UCSD-AML1 (cell line): ENCODE measurements around the gene OPCML.

Experiments used
- DNase-seq: peaks from one replicate; lab custom pipeline; 2025; ENCODE audit not compliant: unreplicated experiment; lab: John Stamatoyannopoulos, UW

OPCML gene

DNA sequence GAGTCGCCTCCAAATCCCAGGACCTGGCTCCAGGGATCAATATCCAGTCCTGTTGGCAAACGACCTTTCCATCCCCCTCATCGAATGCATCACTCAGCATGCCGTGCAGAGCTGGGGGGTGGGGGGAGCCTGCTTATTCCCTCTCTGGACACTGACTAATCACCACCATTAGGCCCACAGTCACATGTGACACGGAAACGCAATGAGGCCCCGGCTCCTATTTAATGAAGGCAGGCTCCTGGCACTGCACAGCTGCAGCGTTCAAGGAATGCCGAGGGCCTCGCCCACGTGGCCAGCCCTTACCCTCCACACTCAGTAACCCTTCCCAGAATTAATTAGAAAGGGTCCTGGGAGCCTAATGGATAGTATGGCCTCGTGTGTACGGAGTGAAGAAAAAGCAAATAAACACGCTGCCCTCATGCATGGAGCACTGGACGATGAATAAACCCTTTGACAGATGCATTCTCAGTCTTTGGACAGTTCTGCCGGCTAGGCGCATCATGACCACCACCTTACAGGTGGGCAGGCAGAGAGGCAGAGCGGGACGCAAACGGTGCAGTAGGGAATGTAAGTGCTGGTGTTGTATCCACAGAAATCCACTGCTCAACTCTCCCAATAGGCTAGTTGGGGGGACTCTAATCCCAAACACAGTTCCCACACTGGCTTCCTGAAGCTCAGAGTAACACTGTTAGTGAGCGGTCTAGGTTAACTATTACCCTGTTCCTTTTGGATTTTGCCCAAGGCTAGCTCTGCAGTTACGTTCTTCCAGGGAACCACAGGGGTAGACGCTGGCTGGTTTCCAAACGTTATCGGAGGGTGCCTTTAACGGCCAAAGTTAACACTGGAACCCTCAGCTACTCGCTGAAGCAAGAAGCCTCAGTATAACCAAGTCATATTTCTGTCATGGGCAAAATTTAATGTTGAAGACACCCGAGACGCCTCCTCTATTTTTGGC lies 490.1 kb downstream of the OPCML start:
- no peak for DNase-seq

DNA sequence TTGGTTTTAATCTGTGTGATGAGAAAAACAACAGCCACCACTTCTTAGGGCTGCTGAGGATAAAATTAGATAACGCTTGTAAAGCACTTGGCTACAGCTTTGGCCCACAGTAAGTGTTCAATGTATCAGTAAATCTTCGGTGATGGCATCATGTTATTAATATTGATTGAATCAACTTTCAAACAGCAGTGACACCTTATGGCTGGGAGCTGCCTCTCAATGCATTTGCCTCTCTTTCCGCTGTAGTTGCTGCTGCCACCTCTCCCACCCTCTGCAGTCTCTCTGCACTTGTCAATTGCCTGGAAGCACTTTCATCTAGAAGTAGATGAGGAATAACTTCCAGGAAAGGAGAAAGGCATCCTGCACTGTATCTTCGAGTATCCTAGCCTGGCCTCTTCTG lies 491.1 kb downstream of the OPCML start:
- DNase-seq, result no peak

DNA sequence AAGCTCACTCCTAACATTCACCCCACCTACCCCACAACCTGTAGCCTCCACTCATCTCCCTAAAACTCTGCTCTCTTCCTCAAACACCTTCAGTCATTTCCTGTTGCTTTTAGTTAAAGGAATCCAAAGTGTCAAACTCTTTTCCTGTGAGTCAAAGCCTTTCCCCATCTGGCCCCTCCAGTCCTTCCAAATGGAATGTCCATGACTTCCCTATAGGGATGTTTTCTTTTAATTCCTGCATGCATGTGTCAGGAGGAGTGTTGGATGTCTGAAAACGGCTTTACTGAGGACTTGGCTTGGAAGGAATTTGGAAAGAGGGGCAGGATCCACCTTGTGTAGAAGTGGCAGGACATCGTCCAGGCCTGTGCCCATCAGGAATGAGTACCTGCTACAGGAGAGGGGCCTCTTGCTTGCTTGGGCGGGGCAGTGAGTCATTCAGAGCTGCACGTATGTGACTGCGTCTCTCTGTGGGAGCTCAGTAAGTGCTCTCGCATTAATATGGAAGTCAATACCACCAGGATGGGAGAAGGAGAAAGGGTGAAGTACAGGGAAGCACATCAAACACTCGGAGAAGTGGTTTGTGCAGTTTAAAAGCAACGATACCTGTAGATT lies 491.9 kb downstream of the OPCML start:
- no peak for DNase-seq

DNA sequence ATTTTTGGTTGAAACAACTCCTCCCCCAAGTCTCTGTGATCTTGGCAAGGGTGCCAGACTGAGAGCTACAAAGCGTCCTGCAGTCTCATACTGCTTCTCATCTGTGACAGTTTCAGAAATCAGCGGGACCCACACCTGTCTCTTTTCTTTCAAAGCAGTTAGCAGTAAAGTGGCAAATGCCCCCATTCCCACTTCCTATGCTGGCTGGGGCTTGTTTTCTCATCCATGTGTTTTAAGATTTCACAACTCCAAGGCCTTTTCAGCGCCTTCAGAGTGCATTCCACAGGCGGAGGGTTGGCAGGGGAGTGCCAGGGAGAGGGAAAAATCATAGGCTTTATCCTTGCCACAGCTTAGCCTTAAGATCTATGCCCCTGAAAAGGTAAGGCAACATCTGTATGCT lies 493.5 kb downstream of the OPCML start:
- DNase-seq, result no peak

- no peak for DNase-seq
Observed at GRCh38 chr11:133034929-133035328, 497.4 kb downstream of the OPCML start.

GRCh38 chr11:133029107-133029506 lies 503.2 kb downstream of the OPCML start:
- no peak for DNase-seq

DNA sequence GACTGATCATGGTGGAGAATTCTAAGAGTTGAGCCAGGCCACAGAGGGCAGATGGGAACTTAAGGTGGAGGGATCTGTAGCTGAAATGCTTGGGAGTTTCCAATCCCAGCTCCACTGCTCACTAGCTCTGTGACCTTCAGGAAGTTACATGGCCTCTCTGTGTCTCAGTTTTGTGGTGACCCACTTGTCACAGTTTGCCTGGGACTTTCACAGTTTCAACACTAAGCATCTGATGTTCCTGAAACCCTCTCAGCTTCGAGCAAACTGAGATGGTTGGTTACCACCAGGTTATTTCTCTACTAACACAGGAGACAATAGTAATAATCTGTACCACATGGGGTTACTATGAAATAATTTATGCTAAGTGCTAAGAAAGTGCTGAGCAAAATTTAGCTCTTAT lies 505.3 kb downstream of the OPCML start:
- DNase-seq, result no peak

GRCh38 chr11:133024301-133024700 lies 508.0 kb downstream of the OPCML start:
- DNase-seq, result no peak

- no peak for DNase-seq
Observed at GRCh38 chr11:133023232-133023631, 509.1 kb downstream of the OPCML start.

DNA sequence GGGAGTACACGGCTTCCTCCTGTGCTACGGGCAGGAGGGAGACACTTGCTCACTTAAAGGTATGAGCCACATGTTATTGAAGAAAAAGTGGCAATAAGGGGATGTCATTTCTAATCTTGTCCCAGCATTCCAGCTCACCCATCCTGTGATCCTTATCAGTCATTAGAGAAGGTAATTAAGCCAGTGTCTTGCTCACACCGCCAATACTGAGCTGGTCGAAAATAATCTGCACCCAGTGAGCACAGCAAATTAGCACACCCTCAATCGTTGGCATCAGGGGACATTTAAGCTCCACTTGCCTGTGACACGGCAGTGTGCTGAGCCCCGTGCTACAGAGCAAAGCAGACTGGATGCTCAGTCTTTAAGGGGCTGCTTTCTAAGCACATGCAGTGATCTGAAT lies 510.7 kb downstream of the OPCML start:
- no peak for DNase-seq

GRCh38 chr11:133020372-133020714 lies 512.0 kb downstream of the OPCML start:
- no peak for DNase-seq

GRCh38 chr11:133019545-133020371 lies 512.5 kb downstream of the OPCML start:
- DNase-seq, result no peak

DNA sequence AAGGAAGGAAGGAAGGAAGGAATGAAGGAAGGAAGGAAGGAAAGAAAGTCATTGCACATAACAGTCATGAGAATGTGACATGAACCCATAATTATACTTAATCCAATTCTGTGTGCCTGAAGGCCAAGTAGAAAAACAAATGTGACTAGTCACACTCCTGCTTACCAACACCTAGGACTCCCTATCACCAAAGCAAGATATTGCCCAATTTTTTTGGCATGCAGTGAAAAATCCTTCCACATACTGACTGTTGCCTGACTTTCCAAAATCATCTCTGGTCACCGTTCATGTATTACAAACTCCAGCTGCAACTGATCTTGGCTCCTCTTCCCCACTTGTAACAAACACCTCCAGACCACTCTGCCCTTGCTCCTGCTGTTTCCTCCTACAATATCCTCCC lies 516.8 kb downstream of the OPCML start:
- DNase-seq, result no peak

GRCh38 chr11:133014337-133014736 lies 518.0 kb downstream of the OPCML start:
- DNase-seq, result no peak

DNA sequence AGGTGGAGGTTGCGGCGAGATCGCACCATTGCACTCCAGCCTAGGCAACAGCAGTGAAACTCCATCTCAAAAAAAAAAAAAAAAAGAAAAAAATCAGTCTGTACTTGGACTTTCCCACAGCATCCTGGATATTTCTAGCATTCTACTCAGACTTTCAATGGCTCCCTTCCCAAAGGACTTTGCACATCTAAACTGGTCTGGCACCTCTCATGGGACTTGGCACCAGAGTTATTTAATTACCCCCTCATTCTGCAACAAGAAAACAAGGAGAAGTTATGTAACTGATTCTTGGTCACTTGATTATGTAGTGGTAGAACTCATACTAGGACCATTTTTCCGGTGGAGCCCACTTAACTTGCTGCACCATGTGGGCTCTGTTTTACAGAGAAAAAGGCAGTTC lies 519.5 kb downstream of the OPCML start:
- no peak for DNase-seq

DNA sequence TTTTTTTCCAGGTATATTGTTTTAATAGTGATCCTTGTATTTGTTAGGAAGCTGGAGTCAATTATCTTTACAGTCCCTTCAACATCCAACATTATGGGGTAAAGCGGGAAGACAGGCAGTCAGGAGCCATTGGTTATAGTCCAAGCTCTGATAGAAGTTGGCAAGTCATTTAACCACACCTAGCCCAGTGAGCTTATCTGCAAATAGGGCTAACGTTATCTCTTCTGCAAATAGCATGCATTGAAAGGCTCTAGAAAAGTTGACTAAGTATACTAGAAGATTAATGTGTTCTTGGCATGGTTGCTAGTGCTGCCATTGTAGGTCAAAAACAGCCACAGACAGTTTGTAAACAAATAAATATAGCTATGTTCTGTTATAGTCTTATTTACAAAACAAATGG lies 520.7 kb downstream of the OPCML start:
- no peak for DNase-seq

DNA sequence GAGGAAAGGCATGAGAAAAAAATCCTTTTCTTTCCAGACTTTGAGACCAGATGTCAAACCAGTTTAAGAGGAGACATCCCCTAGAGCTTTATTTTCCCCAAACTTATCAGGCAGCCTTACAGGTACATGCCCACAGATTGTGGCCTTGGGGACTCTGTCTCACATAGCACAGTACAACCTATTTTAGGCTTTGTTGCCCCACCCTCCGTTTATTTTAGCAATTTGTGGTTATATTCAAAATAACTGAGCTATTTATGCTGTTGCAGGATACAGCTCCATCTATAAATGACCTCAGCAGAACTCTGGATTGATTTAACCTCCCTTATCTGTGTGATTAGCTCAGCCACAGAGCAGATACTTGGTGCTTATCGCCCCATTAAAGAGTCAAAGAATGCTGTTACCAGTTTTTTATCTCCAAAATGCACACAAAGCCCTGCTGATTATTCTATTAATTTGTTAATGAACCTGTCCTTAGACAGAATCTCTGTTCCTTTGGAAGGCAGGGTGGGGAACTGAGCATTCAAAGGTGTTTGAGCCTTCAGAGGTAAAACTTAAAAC lies 525.2 kb downstream of the OPCML start:
- no peak for DNase-seq

GRCh38 chr11:133004369-133004768 lies 527.9 kb downstream of the OPCML start:
- no peak for DNase-seq

- no peak for DNase-seq
Observed at GRCh38 chr11:132999516-132999915, 532.8 kb downstream of the OPCML start.

DNA sequence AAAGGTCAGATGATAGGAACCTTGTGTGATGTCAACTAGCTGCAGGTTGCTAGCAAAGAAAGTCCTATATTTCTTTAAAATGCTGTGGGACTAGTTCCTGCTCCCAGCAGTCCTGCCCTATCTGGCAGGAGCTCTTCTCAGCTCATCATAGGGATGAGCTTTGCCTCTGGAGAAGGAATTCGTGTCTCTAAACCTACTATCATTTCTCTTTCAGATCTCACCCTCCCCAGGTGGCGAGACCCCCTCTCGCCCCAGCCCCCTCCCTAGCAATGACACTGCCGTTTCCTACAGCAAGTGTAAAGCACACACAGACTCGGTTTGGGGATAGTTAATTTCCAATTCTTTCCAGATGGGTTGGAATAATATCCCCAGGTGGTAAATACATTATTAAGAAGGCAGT lies 533.3 kb downstream of the OPCML start:
- DNase-seq, result no peak

- no peak for DNase-seq
Observed at GRCh38 chr11:132997396-132997795, 534.9 kb downstream of the OPCML start.
